H1 (cell line): ENCODE measurements around the gene KIF2C. TPM values are rescaled to one million over a fixed set of nuclear protein-coding genes. Genes with fewer than 3 reads are reported as not detected.
A peak's percentile ranks its signal among the peaks of the same experiment; 100 is the strongest.

Source experiments
- CTCF ChIA-PET: fragments of 300-600 bp; sonication (Branson Sonifier 250); formaldehyde crosslinking; loops from one replicate; lab custom pipeline; 2021; ENCODE audit not compliant: partially characterized antibody; lab: Charles Lee
- POLR2A ChIA-PET: fragments of 300-600 bp; sonication (Branson Sonifier 250); formaldehyde crosslinking; loops from one replicate; lab custom pipeline; 2021; ENCODE audit warnings: inconsistent platforms; ENCODE audit not compliant: partially characterized antibody; lab: Charles Lee
- DNase-seq, 2 experiments: peaks; one replicate each; pipeline versions ENCODE4 v3.0.0 to v3.0.0-alpha.2; 2010 to 2022; ENCODE audit warnings: low spot score in 2 of 2, low read depth in 1 of 2, mixed read lengths in 1 of 2
- FAIRE-seq: peaks from 2 replicates; lab custom pipeline; 2011; peaks lifted over from hg19 to GRCh38; lab: Jason Lieb, UNC
- H2AFZ ChIP-seq: 2 replicates; pipeline ENCODE4 v1.8.1; 2012; ENCODE audit warnings: low read length, inconsistent platforms
- H2AK5ac ChIP-seq: 2 replicates; pipeline ENCODE4 v1.6.1; 2013; ENCODE audit warnings: low read depth, low read length
- H2BK120ac ChIP-seq: replicated peaks from 2 replicates; pipeline ENCODE3; 2013; ENCODE audit warnings: low read depth, low read length, inconsistent platforms
- H2BK12ac ChIP-seq: 2 replicates; pipeline ENCODE4 v1.6.1; 2013; ENCODE audit warnings: low read depth, low read length
- H2BK15ac ChIP-seq: 2 replicates; pipeline ENCODE4 v1.6.1; 2013; ENCODE audit warnings: low read length
- H2BK20ac ChIP-seq: 2 replicates; pipeline ENCODE4 v1.6.1; 2013; ENCODE audit warnings: low read length
- H2BK5ac ChIP-seq: 2 replicates; pipeline ENCODE4 v1.6.1; 2013; ENCODE audit warnings: low read depth, low read length
- H3K14ac ChIP-seq: 2 replicates; pipeline ENCODE4 v1.6.1; 2013; ENCODE audit warnings: inconsistent platforms; ENCODE audit not compliant: insufficient read length
- H3K18ac ChIP-seq: 2 replicates; pipeline ENCODE4 v1.6.1; 2013; ENCODE audit warnings: low read length; ENCODE audit errors: extremely low read depth
- H3K23ac ChIP-seq: 2 replicates; pipeline ENCODE4 v1.6.1; 2013; ENCODE audit warnings: inconsistent platforms; ENCODE audit not compliant: insufficient read length
- H3K23me2 ChIP-seq: 2 replicates; pipeline ENCODE4 v1.6.1; 2013; ENCODE audit warnings: low read depth, low read length
- H3K27ac ChIP-seq: 2 replicates; pipeline ENCODE4 v1.6.1; 2011; ENCODE audit warnings: low read depth, low read length, inconsistent platforms
- H3K27me3 ChIP-seq, 4 experiments: replicated peaks in 1 of 4; 1 replicate in 1 of 4; 2 replicates in 3 of 4; pipeline versions ENCODE4 v1.6.1 to v1.8.1; 2011 to 2013; ENCODE audit warnings: low read length in 3 of 4, mild to moderate bottlenecking in 3 of 4, inconsistent platforms in 2 of 4, mixed read lengths in 2 of 4, moderate library complexity in 1 of 4; ENCODE audit not compliant: control insufficient read depth in 3 of 4, insufficient read depth in 3 of 4; ENCODE audit errors: extremely low read depth in 1 of 4
- H3K36me3 ChIP-seq, 4 experiments: 2 replicates each; pipeline versions ENCODE4 v1.6.1 to v1.8.1; 2011 to 2013; ENCODE audit warnings: mild to moderate bottlenecking in 4 of 4, low read length in 3 of 4, moderate library complexity in 2 of 4, control low read depth in 1 of 4, inconsistent platforms in 1 of 4; ENCODE audit not compliant: insufficient read depth in 4 of 4, control insufficient read depth in 2 of 4
- H3K4ac ChIP-seq: replicated peaks from 2 replicates; pipeline ENCODE3; 2013; ENCODE audit warnings: low read length, low read depth, mixed read lengths, inconsistent platforms; ENCODE audit not compliant: insufficient read length
- H3K4me1 ChIP-seq, 4 experiments: replicated peaks in 1 of 4; 1 replicate in 1 of 4; 2 replicates in 3 of 4; pipeline versions ENCODE4 v1.6.1 to v1.8.1; 2011 to 2013; ENCODE audit warnings: low read length in 3 of 4, inconsistent platforms in 2 of 4, mixed read lengths in 1 of 4; ENCODE audit not compliant: insufficient read depth in 4 of 4, control insufficient read depth in 3 of 4
- H3K4me2 ChIP-seq, 2 experiments: 2 replicates each; pipeline versions ENCODE4 v1.6.1 to v1.8.1; 2011 to 2013; ENCODE audit warnings: low read depth in 2 of 2, low read length in 2 of 2, control low read depth in 1 of 2, inconsistent platforms in 1 of 2, mild to moderate bottlenecking in 1 of 2; ENCODE audit not compliant: insufficient read depth in 1 of 2
- H3K4me3 ChIP-seq, 4 experiments: fragments of 200-600, 300-600 bp in 1 of 4; sonication (generic), shearing (Covaris generic), sonication (Bioruptor Twin) in 1 of 4; 2 replicates each; pipeline versions ENCODE4 v1.5.1 to v1.8.1; 2011 to 2016; ENCODE audit warnings: low read length in 4 of 4, low read depth in 3 of 4, control low read depth in 2 of 4, inconsistent platforms in 2 of 4, mild to moderate bottlenecking in 2 of 4, mixed read lengths in 1 of 4, moderate library complexity in 1 of 4; ENCODE audit not compliant: insufficient read depth in 2 of 4; ENCODE audit errors: extremely low read depth in 1 of 4
- H3K56ac ChIP-seq: replicated peaks from 2 replicates; pipeline ENCODE3; 2013; ENCODE audit warnings: low read depth, mild to moderate bottlenecking, mixed read lengths, low read length, inconsistent platforms; ENCODE audit not compliant: insufficient read length
- H3K79me1 ChIP-seq: 2 replicates; pipeline ENCODE4 v1.6.1; 2013; ENCODE audit warnings: low read depth, low read length, control low read depth
- H3K79me2 ChIP-seq, 2 experiments: 2 replicates each; pipeline versions ENCODE4 v1.6.1 to v1.8.1; 2012 to 2013; ENCODE audit warnings: low read length in 2 of 2, mild to moderate bottlenecking in 2 of 2, inconsistent platforms in 1 of 2; ENCODE audit not compliant: insufficient read depth in 2 of 2, control insufficient read depth in 1 of 2
- H3K9ac ChIP-seq, 4 experiments: replicated peaks in 1 of 4; 1 replicate in 1 of 4; 2 replicates in 3 of 4; pipeline versions ENCODE4 v1.6.1 to v1.8.1; 2011 to 2013; ENCODE audit warnings: low read depth in 3 of 4, low read length in 3 of 4, control low read depth in 2 of 4, mild to moderate bottlenecking in 2 of 4, moderate library complexity in 2 of 4, inconsistent platforms in 1 of 4; ENCODE audit errors: extremely low read depth in 1 of 4
- H3K9me3 ChIP-seq, 2 experiments: 2 replicates each; pipeline versions ENCODE4 v1.6.1 to v1.8.1; 2012 to 2013; ENCODE audit warnings: mild to moderate bottlenecking in 2 of 2, moderate library complexity in 2 of 2, control low read depth in 1 of 2, inconsistent platforms in 1 of 2, low read depth in 1 of 2, low read length in 1 of 2, mixed read lengths in 1 of 2; ENCODE audit not compliant: insufficient read depth in 2 of 2
- H4K20me1 ChIP-seq, 2 experiments: replicated peaks in 1 of 2; 2 replicates each; pipeline versions ENCODE3 to v1.8.1; 2011 to 2013; ENCODE audit warnings: inconsistent platforms in 2 of 2, low read length in 2 of 2, mild to moderate bottlenecking in 1 of 2; ENCODE audit not compliant: insufficient read depth in 2 of 2, control insufficient read depth in 1 of 2
- H4K5ac ChIP-seq: 2 replicates; pipeline ENCODE4 v1.6.1; 2013; ENCODE audit warnings: low read length, low read depth, mixed read lengths, inconsistent platforms; ENCODE audit not compliant: insufficient read length
- H4K8ac ChIP-seq: 2 replicates; pipeline ENCODE4 v1.8.0; 2013; ENCODE audit warnings: mild to moderate bottlenecking, moderate library complexity, low read length, inconsistent platforms; ENCODE audit not compliant: insufficient read depth; ENCODE audit errors: extremely low read depth
- H4K91ac ChIP-seq: replicated peaks from 2 replicates; pipeline ENCODE3; 2013; ENCODE audit warnings: low read length, mixed read lengths, inconsistent platforms; ENCODE audit not compliant: insufficient read length
- EZH2 ChIP-seq: fragments of 200-600 bp; sonication (generic); IDR thresholded peaks from 2 replicates; pipeline ENCODE4 v1.7.1; 2012; ENCODE audit warnings: low read depth, mild to moderate bottlenecking, moderate library complexity, low read length, inconsistent platforms; ENCODE audit not compliant: severe bottlenecking
- HDAC6 ChIP-seq: IDR thresholded peaks from one replicate; pipeline ENCODE4 v1.7.1; 2012; ENCODE audit warnings: low read depth, mild to moderate bottlenecking, inconsistent platforms, low read length, moderate library complexity
- NANOG ChIP-seq: IDR thresholded peaks from 2 replicates; pipeline ENCODE4 v1.6.1; 2011; ENCODE audit warnings: low read length, low read depth, mild to moderate bottlenecking, inconsistent platforms; ENCODE audit not compliant: insufficient read depth, poor library complexity, severe bottlenecking
- PHF8 ChIP-seq: fragments of 200-600 bp; sonication (generic); conservative IDR thresholded peaks from 2 replicates; pipeline ENCODE4 v1.7.1; 2012; ENCODE audit warnings: low read depth, mild to moderate bottlenecking, inconsistent platforms, low read length, moderate library complexity
- POLR2A ChIP-seq, 2 experiments: IDR thresholded peaks; 1 replicate in 1 of 2; 2 replicates in 1 of 2; pipeline ENCODE4 v1.6.1; 2011; ENCODE audit warnings: low read depth in 2 of 2, low read length in 2 of 2, mild to moderate bottlenecking in 2 of 2; ENCODE audit errors: control extremely low read depth in 1 of 2
- POLR2AphosphoS5 ChIP-seq: IDR thresholded peaks from 2 replicates; pipeline ENCODE4 v1.6.1; 2011; ENCODE audit warnings: low read depth, low read length
- RAD21 ChIP-seq, 2 experiments: IDR thresholded peaks in 1 of 2; conservative IDR thresholded peaks in 1 of 2; 2 replicates each; pipeline ENCODE4 v1.6.1; 2011; ENCODE audit warnings: low read depth in 2 of 2, low read length in 2 of 2, improper control_type of control experiment in 1 of 2, inconsistent platforms in 1 of 2, mild to moderate bottlenecking in 1 of 2, moderate library complexity in 1 of 2
- SIRT6 ChIP-seq: IDR thresholded peaks from one replicate; pipeline ENCODE4 v1.7.1; 2012; ENCODE audit warnings: low read length, inconsistent platforms
- SIX5 ChIP-seq: IDR thresholded peaks from 2 replicates; pipeline ENCODE4 v1.6.1; 2011; ENCODE audit warnings: mild to moderate bottlenecking, low read depth, low read length
- SP2 ChIP-seq: IDR thresholded peaks from 2 replicates; pipeline ENCODE4 v1.6.1; 2012; ENCODE audit warnings: mild to moderate bottlenecking, low read length, inconsistent platforms
- SRF ChIP-seq: IDR thresholded peaks from 2 replicates; pipeline ENCODE4 v1.6.1; 2011; ENCODE audit warnings: mild to moderate bottlenecking, low read depth, low read length, moderate library complexity
- TAF1 ChIP-seq: IDR thresholded peaks from 2 replicates; pipeline ENCODE4 v1.6.1; 2011; ENCODE audit warnings: mild to moderate bottlenecking, low read depth, low read length
- YY1 ChIP-seq: IDR thresholded peaks from 2 replicates; pipeline ENCODE4 v1.6.1; 2011; ENCODE audit warnings: low read depth, mild to moderate bottlenecking, low read length
- WGBS, 2 experiments: shearing (Covaris generic) in 1 of 2; methylation state at CpG; one replicate each; pipeline versions ENCODE4 v1.1.6 to v1.1.7; 2013 to 2015; ENCODE audit warnings: low lambda C conversion rate in 2 of 2, mixed read lengths in 2 of 2, inconsistent platforms in 1 of 2, low coverage in 1 of 2, missing lambda C conversion rate in 1 of 2; ENCODE audit not compliant: insufficient replicate concordance in 2 of 2, insufficient coverage in 1 of 2, insufficient read length in 1 of 2; ENCODE audit errors: extremely low coverage in 1 of 2, missing lambda C conversion rate in 1 of 2; 5-methylcytosine and 5-hydroxymethylcytosine counted together
- polyA plus RNA-seq, 7 experiments: library from polyadenylated mRNA; depleted of rRNA in 3 of 7; stranded (reverse) in 5 of 7; unstranded in 2 of 7; fragments of >200 nt in 5 of 7; fragments of 200-250 nt in 2 of 7; gene quantifications; 1 replicate in 5 of 7; 2 replicates in 1 of 7; 4 replicates in 1 of 7; pipeline versions ENCODE4 v1.2.1 to v1.2.3, GENCODE V29; 2011 to 2013; ENCODE audit warnings: missing spikeins in 2 of 7, mixed read lengths in 2 of 7
- total RNA-seq: library from RNA; stranded (reverse); fragmentation: NEBNext Ultra II Directional; extraction: Animal tissue kit (Norgen Biotek cat#: 25700); gene quantifications from 2 replicates; pipeline ENCODE4 v1.2.1, GENCODE V29; 2021

The KIF2C gene
- total and polyA plus RNA-seq, 2 of the 8 experiments (the other 6 are each of a cell fraction or from before 2014, with no cell fraction given), result 41.8 to 68.1 TPM

DNA sequence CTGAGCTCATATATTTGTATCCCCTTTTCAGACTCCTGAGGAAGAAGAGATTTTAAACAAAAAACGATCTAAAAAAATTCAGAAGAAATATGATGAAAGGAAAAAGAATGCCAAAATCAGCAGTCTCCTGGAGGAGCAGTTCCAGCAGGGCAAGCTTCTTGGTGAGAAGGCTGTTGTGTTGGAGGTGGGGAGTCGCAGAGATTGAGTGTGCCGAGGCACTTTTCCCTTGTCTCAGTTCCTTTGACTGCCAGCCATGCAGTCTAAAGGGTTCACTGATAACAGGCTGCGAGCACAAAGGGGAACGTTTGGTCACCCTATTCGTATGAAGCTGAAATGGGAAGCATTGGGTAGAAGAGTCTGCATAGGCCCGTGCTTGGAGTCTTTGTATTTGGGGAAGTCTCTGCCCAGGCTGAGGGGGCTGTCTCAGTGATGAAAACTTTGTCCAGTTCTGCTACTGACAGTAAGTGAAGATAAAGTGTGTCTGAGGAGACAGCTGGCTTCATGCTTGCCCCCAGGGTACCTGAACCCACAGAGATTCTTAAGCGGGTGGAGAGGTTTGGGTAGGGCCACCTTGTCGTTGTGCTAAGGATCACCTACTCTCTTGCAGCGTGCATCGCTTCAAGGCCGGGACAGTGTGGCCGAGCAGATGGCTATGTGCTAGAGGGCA lies 38.5 kb downstream of the KIF2C start:
- DNase-seq (no peak), FAIRE-seq (no peak)
- Histone ChIP-seq H4K5ac (no peak overlapping the region), H2BK15ac (no peak overlapping the region), H3K4ac (no peak overlapping the region), H2BK12ac (no peak overlapping the region), H4K20me1 (peaks cover 13 to 21% of the 10 kb centered on the region in 2 experiments), H2BK20ac (no peak overlapping the region), H3K27ac (no peak overlapping the region), H2BK5ac (peak overlapping the region; percentile 8; the same call in 1 of the 2 replicates), H3K79me1 (peaks cover 3% of the 10 kb centered on the region; the same call in 1 of the 2 replicates), H3K23ac (no peak overlapping the region), H3K14ac (no peak overlapping the region), H4K91ac (no peak overlapping the region), H3K4me1 (peaks cover 0 to 8% (median 2%) of the 10 kb centered on the region in 4 experiments; a peak in 5 of 7 replicates), H2BK120ac (no peak overlapping the region), H3K27me3 (no peaks in the 10 kb centered on the region), H3K18ac (no peak overlapping the region), H3K4me3 (peak overlapping the region in 2 of 4 experiments; percentile 1 to 68; a peak in 2 of 8 replicates), H3K4me2 (peak overlapping the region; percentile 93 to 98), H3K79me2 (peaks cover 15 to 33% of the 10 kb centered on the region in 2 experiments), H3K56ac (no peak overlapping the region), H2AFZ (no peak overlapping the region), H4K8ac (no peak overlapping the region; the same call in 1 of the 2 replicates), H3K36me3 (peaks cover 24 to 54% (median 34%) of the 10 kb centered on the region in 4 experiments), H2AK5ac (no peak overlapping the region), H3K9me3 (no peaks in the 10 kb centered on the region), H3K9ac (no peak overlapping the region; a peak in 1 of 7 replicates), H3K23me2 (peaks cover 16% of the 10 kb centered on the region)
- CTCF ChIA-PET, result interaction anchor here (0.6 to 1.2 kb wide), 2 partner anchors 13 to 556 kb away, joined by 3 to 4 read pairs; no protein-coding TSS in a partner anchor
- WGBS, 2 experiments, result 94% methylated on average over 13 of the region's 13 CpGs; no CpG with 5 or more reads in 1 of the 2 experiments
- POLR2A ChIA-PET, result interaction anchor here (0.6 to 23.6 kb wide), 17 partner anchors 9 to 734 kb away, joined by 3 to 428 read pairs (median 15); partner anchors contain the start of genes BEST4, BTBD19, DYNLT4 and HECTD3
- TF ChIP-seq SIRT6, result no peak
- no peak for TF ChIP-seq YY1
- no peak for TF ChIP-seq EZH2
- peak in 1 of 2 experiments; percentile 55; a peak in 1 of 3 replicates for TF ChIP-seq POLR2A (IDR thresholded peaks at IDR 0.05; ENCODE audit: control extremely low read depth in 1 of 2, low read depth in 2 of 2, low read length in 2 of 2)
- 0 out of 2 replicates have a peak, but pooled peaks have one; percentile 20 for TF ChIP-seq POLR2AphosphoS5
- TF ChIP-seq SIX5, result no peak
- no peak for TF ChIP-seq PHF8
- no peak for TF ChIP-seq SRF
- TF ChIP-seq TAF1, result no peak
- no peak for TF ChIP-seq HDAC6
- TF ChIP-seq SP2, result no peak
- TF ChIP-seq NANOG, result no peak
- no peak for TF ChIP-seq RAD21 (IDR thresholded peaks at IDR 0.05 in 1 of 2, conservative IDR thresholded peaks at IDR 0.05 in 1 of 2; ENCODE audit: low read depth in 2 of 2, low read length in 2 of 2)
